SK-N-SH (cell line): ENCODE data around the gene DPYSL5. TPM values are rescaled to one million over a fixed set of nuclear protein-coding genes. Genes with fewer than 3 reads are reported as not detected.

Experiments
- CTCF ChIA-PET: fragments of 300-600, 350-600 bp; formaldehyde crosslinking; extraction: SDS; loops from one replicate; lab custom pipeline; 2021; lab: Yijun Ruan, JAX
- POLR2A ChIA-PET: fragments of 350-600 bp; sonication (Branson Sonifier 250); formaldehyde crosslinking; extraction: SDS; loops from one replicate; lab custom pipeline; 2020; ENCODE audit warnings: antibody characterized with exemption, inconsistent platforms; lab: Yijun Ruan, JAX
- DNase-seq: peaks from one replicate; pipeline ENCODE4 v3.0.0; 2012
- H2AFZ ChIP-seq: fragments of 200-600 bp; sonication (generic); 2 replicates; pipeline ENCODE4 v1.8.1; 2016; ENCODE audit warnings: antibody characterized with exemption, mild to moderate bottlenecking, low read depth
- H3F3A ChIP-seq: fragments of 200-600 bp; sonication (generic); replicated peaks from 2 replicates; pipeline ENCODE3; 2016; ENCODE audit warnings: antibody characterized with exemption, mild to moderate bottlenecking; ENCODE audit not compliant: insufficient read depth
- H3K27ac ChIP-seq, 2 experiments: fragments of 200-500 bp in 1 of 2; fragments of 200-600 bp in 1 of 2; sonication (Bioruptor generic) in 1 of 2; sonication (generic), shearing (Covaris generic) in 1 of 2; 2 replicates each; pipeline versions ENCODE4 v1.5.1 to v1.6.1; 2014 to 2016; ENCODE audit warnings: low read depth in 2 of 2, inconsistent platforms in 1 of 2, low read length in 1 of 2, mild to moderate bottlenecking in 1 of 2, mixed read lengths in 1 of 2
- H3K27me3 ChIP-seq: fragments of 200-600 bp; sonication (generic), shearing (Covaris generic); 2 replicates; pipeline ENCODE4 v1.6.1; 2016; ENCODE audit warnings: mixed run types; ENCODE audit not compliant: insufficient read depth
- H3K36me3 ChIP-seq, 2 experiments: fragments of 200-500 bp in 1 of 2; fragments of 200-600 bp in 1 of 2; sonication (Bioruptor generic) in 1 of 2; sonication (generic) in 1 of 2; replicated peaks in 1 of 2; 2 replicates each; pipeline versions ENCODE3 to v1.5.1; 2014 to 2016; ENCODE audit warnings: low read length in 1 of 2, mild to moderate bottlenecking in 1 of 2; ENCODE audit not compliant: insufficient read depth in 2 of 2, control insufficient read depth in 1 of 2
- H3K4me1 ChIP-seq, 2 experiments: fragments of 200-500 bp in 1 of 2; fragments of 200-600 bp in 1 of 2; sonication (Bioruptor generic) in 1 of 2; sonication (generic), shearing (Covaris generic) in 1 of 2; 2 replicates each; pipeline versions ENCODE4 v1.5.1 to v1.6.1; 2014 to 2016; ENCODE audit warnings: low read depth in 1 of 2, low read length in 1 of 2, mixed run types in 1 of 2; ENCODE audit not compliant: insufficient read depth in 2 of 2, control insufficient read depth in 1 of 2
- H3K4me2 ChIP-seq: fragments of 200-600 bp; sonication (generic), shearing (Covaris generic); 2 replicates; pipeline ENCODE4 v1.6.1; 2017; ENCODE audit warnings: mixed run types
- H3K4me3 ChIP-seq, 2 experiments: fragments of 200-500 bp in 1 of 2; fragments of 200-600 bp in 1 of 2; sonication (Bioruptor generic) in 1 of 2; sonication (generic), shearing (Covaris generic) in 1 of 2; 2 replicates each; pipeline versions ENCODE4 v1.5.1 to v1.8.1; 2014 to 2016; ENCODE audit warnings: low read depth in 2 of 2, inconsistent platforms in 1 of 2, low read length in 1 of 2, mild to moderate bottlenecking in 1 of 2, mixed read lengths in 1 of 2, moderate library complexity in 1 of 2
- H3K79me2 ChIP-seq: fragments of 200-600 bp; sonication (generic); 2 replicates; pipeline ENCODE4 v1.8.1; 2017; ENCODE audit warnings: mild to moderate bottlenecking; ENCODE audit not compliant: insufficient read depth
- H3K9ac ChIP-seq: fragments of 200-600 bp; sonication (generic); 2 replicates; pipeline ENCODE4 v1.6.1; 2017; ENCODE audit warnings: mixed run types
- H3K9me2 ChIP-seq: fragments of 200-600 bp; sonication (generic); 2 replicates; pipeline ENCODE4 v1.6.1; 2017; ENCODE audit warnings: mixed run types
- H3K9me3 ChIP-seq: fragments of 200-600 bp; sonication (generic); 2 replicates; pipeline ENCODE4 v1.6.1; 2017; ENCODE audit warnings: mixed run types, mild to moderate bottlenecking, moderate library complexity
- H4K20me1 ChIP-seq: fragments of 200-600 bp; sonication (generic); 2 replicates; pipeline ENCODE4 v1.6.1; 2017; ENCODE audit warnings: mild to moderate bottlenecking, mixed run types; ENCODE audit not compliant: insufficient read depth
- CHD2 ChIP-seq: fragments of 150-350 bp; IDR thresholded peaks from 2 replicates; pipeline ENCODE4 v1.6.1; 2018; ENCODE audit warnings: low read length; ENCODE audit not compliant: partially characterized antibody
- EP300 ChIP-seq, 2 experiments: IDR thresholded peaks; 2 replicates each; pipeline versions ENCODE4 v1.4.0 to v1.6.1; 2012; ENCODE audit warnings: borderline replicate concordance in 1 of 2, low read depth in 1 of 2, low read length in 1 of 2
- EZH2phosphoT487 ChIP-seq: fragments of 200-600 bp; sonication (generic); IDR thresholded peaks from 2 replicates; pipeline ENCODE4 v1.6.1; 2017; ENCODE audit warnings: low read depth, mixed run types, mild to moderate bottlenecking, antibody characterized with exemption, moderate library complexity, borderline replicate concordance
- FOXJ3 ChIP-seq: sonication (generic); formaldehyde crosslinking; IDR thresholded peaks from 2 replicates; pipeline ENCODE4 v1.5.1; 2020; ENCODE audit warnings: mild to moderate bottlenecking, missing genetic modification reagents
- FOXM1 ChIP-seq: IDR thresholded peaks from 2 replicates; pipeline ENCODE4 v1.4.0; 2012; ENCODE audit warnings: low read depth, mild to moderate bottlenecking
- GABPA ChIP-seq: IDR thresholded peaks from 2 replicates; pipeline ENCODE4 v1.4.0; 2012; ENCODE audit warnings: low read depth, mild to moderate bottlenecking
- GATA2 ChIP-seq: sonication (generic); formaldehyde crosslinking; IDR thresholded peaks from 2 replicates; pipeline ENCODE4 v1.5.0; 2020; ENCODE audit warnings: mild to moderate bottlenecking, missing genetic modification reagents
- MEF2A ChIP-seq: IDR thresholded peaks from 2 replicates; pipeline ENCODE4 v1.4.0; 2012; ENCODE audit warnings: low read depth, borderline replicate concordance
- RCOR1 ChIP-seq: fragments of 150-350 bp; IDR thresholded peaks from 2 replicates; pipeline ENCODE4 v1.6.1; 2017; ENCODE audit warnings: antibody characterized with exemption, low read length
- RXRA ChIP-seq: IDR thresholded peaks from 2 replicates; pipeline ENCODE4 v1.4.0; 2012; ENCODE audit warnings: low read depth, mild to moderate bottlenecking, borderline replicate concordance
- SMC3 ChIP-seq: IDR thresholded peaks from 2 replicates; pipeline ENCODE4 v1.6.1; 2012; ENCODE audit warnings: low read depth, low read length, improper control_type of control experiment
- WGBS: methylation state at CpG from one replicate; pipeline ENCODE4 v1.1.6; 2017; ENCODE audit warnings: low lambda C conversion rate; 5-methylcytosine and 5-hydroxymethylcytosine counted together
- polyA plus RNA-seq, 3 experiments: library from polyadenylated mRNA; depleted of rRNA; stranded (reverse); fragments of >200 nt; gene quantifications; 2 replicates each; pipeline ENCODE4 v1.2.3, GENCODE V29; 2012
- TF ChIP-seq, protein P1 (sequence below): IDR thresholded peaks from 2 replicates; pipeline ENCODE4; 2012
- TF ChIP-seq, protein P2 (sequence below): IDR thresholded peaks from 2 replicates; pipeline ENCODE4 v1.4.0; 2012; ENCODE audit warnings: low read depth

DPYSL5 gene
- polyA plus RNA-seq, 1 of the 3 experiments (the other 2 are of a cell fraction) = 0.79 TPM

DNA sequence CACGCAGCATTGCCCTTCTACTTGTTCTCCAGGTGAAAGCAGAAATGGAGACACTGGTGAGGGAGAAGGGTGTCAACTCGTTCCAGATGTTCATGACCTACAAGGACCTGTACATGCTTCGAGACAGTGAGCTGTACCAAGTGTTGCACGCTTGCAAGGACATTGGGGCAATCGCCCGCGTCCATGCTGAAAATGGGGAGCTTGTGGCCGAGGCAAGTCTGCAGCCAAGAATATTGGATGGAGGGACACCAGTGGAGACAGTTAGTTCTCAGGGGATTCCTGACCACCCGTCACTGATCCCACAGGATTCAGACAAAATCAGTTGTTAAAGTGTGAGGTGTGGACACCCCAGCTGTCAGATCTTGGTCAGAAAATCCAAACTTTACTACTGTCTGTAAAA is 79.3 kb downstream of the DPYSL5 start:
- no peaks in the 10 kb centered on the region for H4K20me1 ChIP-seq
- H3K9ac ChIP-seq = no peak overlapping the region
- no peaks in the 10 kb centered on the region for H3K36me3 ChIP-seq
- peaks cover 0 to 4% of the 10 kb centered on the region in 2 experiments; a peak in 2 of 4 replicates for H3K4me1 ChIP-seq
- WGBS = 79% methylated on average over 9 of the region's 9 CpGs
- no peak overlapping the region for H3K4me3 ChIP-seq
- no peak overlapping the region for H3K27ac ChIP-seq
- ChIA-PET POLR2A (interaction anchor here (1.4 kb wide), 1 partner anchor 81 kb away, joined by 3 read pairs; no protein-coding TSS in a partner anchor), CTCF (interaction anchor here (1.0 to 25.9 kb wide), 7 partner anchors 10 to 265 kb away, joined by 3 to 779 read pairs (median 5); partner anchors contain the start of gene DPYSL5)
- H3K9me3 ChIP-seq = no peaks in the 10 kb centered on the region
- no peaks in the 10 kb centered on the region for H3F3A ChIP-seq
- no peak for DNase-seq
- no peak overlapping the region for H3K4me2 ChIP-seq
- peaks cover under 1% of the 10 kb centered on the region; the same call in 1 of the 2 replicates for H3K27me3 ChIP-seq
- no peak overlapping the region for H2AFZ ChIP-seq
- no peaks in the 10 kb centered on the region for H3K9me2 ChIP-seq
- H3K79me2 ChIP-seq = no peaks in the 10 kb centered on the region
- TF ChIP-seq MEF2A (no peak), CHD2 (no peak), GATA2 (CRISPR knock-in tag) (no peak), SMC3 (no peak), FOXM1 (no peak)

DNA sequence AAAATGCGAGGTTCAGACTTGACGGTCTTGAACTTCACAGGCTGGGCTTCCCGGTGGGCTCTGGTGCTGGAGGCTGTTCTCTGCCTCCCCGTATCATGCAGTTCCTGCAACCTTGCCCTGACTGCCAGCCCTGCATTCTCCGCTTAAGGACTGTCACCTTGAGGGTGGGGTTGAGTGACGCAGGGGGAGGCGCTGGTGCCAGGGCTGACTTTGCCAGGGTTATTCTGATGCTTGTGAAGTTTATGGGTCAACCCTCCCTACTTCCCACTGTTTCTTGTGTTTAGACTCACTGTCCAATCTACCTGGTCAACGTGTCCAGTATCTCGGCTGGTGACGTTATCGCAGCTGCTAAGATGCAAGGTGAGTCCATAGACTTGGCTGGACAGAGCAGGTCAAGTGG is 85.0 kb downstream of the DPYSL5 start:
- H3K79me2 ChIP-seq = no peaks in the 10 kb centered on the region
- H2AFZ ChIP-seq = no peak overlapping the region
- no peaks in the 10 kb centered on the region for H3K9me2 ChIP-seq
- TF ChIP-seq, protein P1, sequence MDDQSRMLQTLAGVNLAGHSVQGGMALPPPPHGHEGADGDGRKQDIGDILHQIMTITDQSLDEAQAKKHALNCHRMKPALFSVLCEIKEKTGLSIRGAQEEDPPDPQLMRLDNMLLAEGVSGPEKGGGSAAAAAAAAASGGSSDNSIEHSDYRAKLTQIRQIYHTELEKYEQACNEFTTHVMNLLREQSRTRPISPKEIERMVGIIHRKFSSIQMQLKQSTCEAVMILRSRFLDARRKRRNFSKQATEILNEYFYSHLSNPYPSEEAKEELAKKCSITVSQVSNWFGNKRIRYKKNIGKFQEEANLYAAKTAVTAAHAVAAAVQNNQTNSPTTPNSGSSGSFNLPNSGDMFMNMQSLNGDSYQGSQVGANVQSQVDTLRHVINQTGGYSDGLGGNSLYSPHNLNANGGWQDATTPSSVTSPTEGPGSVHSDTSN = no peak
- TF ChIP-seq, protein P2, sequence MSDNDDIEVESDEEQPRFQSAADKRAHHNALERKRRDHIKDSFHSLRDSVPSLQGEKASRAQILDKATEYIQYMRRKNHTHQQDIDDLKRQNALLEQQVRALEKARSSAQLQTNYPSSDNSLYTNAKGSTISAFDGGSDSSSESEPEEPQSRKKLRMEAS = no peak
- TF ChIP-seq FOXJ3 (CRISPR knock-in tag) (no peak), MEF2A (no peak), GATA2 (CRISPR knock-in tag) (no peak), EP300 (IDR thresholded peaks at IDR 0.05; ENCODE audit: borderline replicate concordance in 1 of 2, low read depth in 1 of 2, low read length in 1 of 2) (no peak), GABPA (no peak), RXRA (no peak), CHD2 (no peak), RCOR1 (no peak), EZH2phosphoT487 (no peak)
- TF ChIP-seq, all 33 proteins: peak for 0
- Histone ChIP-seq H3K9ac (no peak overlapping the region), H3K4me1 (no peaks in the 10 kb centered on the region), H3K27me3 (peaks cover 26% of the 10 kb centered on the region), H3K4me3 (no peak overlapping the region), H3F3A (no peaks in the 10 kb centered on the region), H3K4me2 (no peak overlapping the region), H4K20me1 (no peaks in the 10 kb centered on the region), H3K9me3 (no peaks in the 10 kb centered on the region), H3K36me3 (no peaks in the 10 kb centered on the region), H3K27ac (no peak overlapping the region)
- no peak for DNase-seq
- 76% methylated on average over 11 of the region's 11 CpGs for WGBS
- ChIA-PET CTCF (interaction anchor here (5.0 to 16.0 kb wide), 4 partner anchors 10 to 85 kb away, joined by 38 to 677 read pairs (median 157); partner anchors contain the start of gene DPYSL5), POLR2A (no interaction called here)
